Esophagus (tissue), 2 donors: ENCODE measurements around the gene FNTB. TPM values are rescaled to one million over a fixed set of nuclear protein-coding genes. Genes with fewer than 3 reads are reported as not detected.

Source experiments
- H3K27ac ChIP-seq, 2 donors: one replicate each; pipeline ENCODE4 v1.5.1; 2013; ENCODE audit warnings: low read depth in 2 of 2, mild to moderate bottlenecking in 2 of 2, inconsistent platforms in 1 of 2, low read length in 1 of 2, moderate library complexity in 1 of 2
- H3K27me3 ChIP-seq, 2 donors: one replicate each; pipeline ENCODE4 v1.6.1; 2013; ENCODE audit warnings: low read length in 2 of 2, control low read depth in 1 of 2, mild to moderate bottlenecking in 1 of 2; ENCODE audit not compliant: insufficient read depth in 2 of 2, control insufficient read depth in 1 of 2
- H3K36me3 ChIP-seq, 2 donors: one replicate each; pipeline ENCODE4 v1.6.1; 2013; ENCODE audit warnings: low read length in 1 of 2; ENCODE audit not compliant: control insufficient read depth in 2 of 2, insufficient read depth in 2 of 2
- H3K4me1 ChIP-seq, 2 donors: one replicate each; pipeline ENCODE4 v1.6.1; 2013; ENCODE audit warnings: low read length in 1 of 2; ENCODE audit not compliant: control insufficient read depth in 2 of 2, insufficient read depth in 2 of 2
- H3K4me3 ChIP-seq, 2 donors: one replicate each; pipeline ENCODE4 v1.5.1; 2013; ENCODE audit warnings: low read length in 2 of 2, mild to moderate bottlenecking in 2 of 2, low read depth in 1 of 2, moderate library complexity in 1 of 2
- H3K9me3 ChIP-seq, 2 donors: one replicate each; pipeline ENCODE4 v1.6.1; 2013; ENCODE audit warnings: mild to moderate bottlenecking in 2 of 2, low read depth in 1 of 2, low read length in 1 of 2, moderate library complexity in 1 of 2; ENCODE audit not compliant: control insufficient read depth in 2 of 2, insufficient read depth in 1 of 2
- WGBS, 2 donors: extraction: QIAGEN DNeasy Blood & Tissue Kit; methylation state at CpG; one replicate each; pipeline ENCODE4 v1.1.7; 2013; 5-methylcytosine and 5-hydroxymethylcytosine counted together
- polyA plus RNA-seq, 2 donors: library from polyadenylated mRNA; stranded (reverse); fragments of 200-250 nt; gene quantifications; one replicate each; pipeline ENCODE4 v1.2.3, GENCODE V29; 2013
- donor health status: healthy with polysubstance abuse.
- donor health status: Bipolar disorder and iron deficiency.

FNTB gene
- polyA plus RNA-seq, 2 donors: 13.3 to 14.6 TPM

GRCh38 chr14:64973026-64973442 is 13.7 kb upstream of the FNTB start:
- Histone ChIP-seq H3K9me3 (no peaks in the 10 kb centered on the region), H3K4me1 (peaks cover 4 to 5% of the 10 kb centered on the region in 2 donors), H3K36me3 (no peaks in the 10 kb centered on the region), H3K27me3 (no peaks in the 10 kb centered on the region), H3K4me3 (no peak overlapping the region), H3K27ac (no peak overlapping the region)
- WGBS, 2 donors: 61 to 63% methylated on average over 8 of the region's 8 CpGs

GRCh38 chr14:64973826-64974225 is 12.9 kb upstream of the FNTB start:
- Histone ChIP-seq H3K4me1 (peaks cover 4 to 5% of the 10 kb centered on the region in 2 donors), H3K4me3 (no peak overlapping the region), H3K27me3 (no peaks in the 10 kb centered on the region), H3K27ac (no peak overlapping the region), H3K36me3 (no peaks in the 10 kb centered on the region), H3K9me3 (no peaks in the 10 kb centered on the region)
- 92 to 97% methylated on average over 9 of the region's 9 CpGs for WGBS, 2 donors

- H3K4me1 ChIP-seq: peaks cover 4 to 5% of the 10 kb centered on the region in 2 donors
- H3K4me3 ChIP-seq: no peak overlapping the region
- H3K27ac ChIP-seq: no peak overlapping the region
- WGBS, 2 donors: 79 to 80% methylated on average over 8 of the region's 8 CpGs
- no peaks in the 10 kb centered on the region for H3K36me3 ChIP-seq
- H3K9me3 ChIP-seq: no peaks in the 10 kb centered on the region
- H3K27me3 ChIP-seq: no peaks in the 10 kb centered on the region
Measured at GRCh38 chr14:64974563-64974962, 12.1 kb upstream of the FNTB start.

- WGBS, 2 donors: 86 to 92% methylated on average over 4 to 5 of the region's 5 CpGs
- Histone ChIP-seq H3K36me3 (no peaks in the 10 kb centered on the region), H3K9me3 (no peaks in the 10 kb centered on the region), H3K4me1 (peaks cover 0 to 2% of the 10 kb centered on the region in 2 donors), H3K4me3 (no peak overlapping the region), H3K27me3 (no peaks in the 10 kb centered on the region), H3K27ac (no peak overlapping the region)
Measured at GRCh38 chr14:64979336-64980074, 7.2 kb upstream of the FNTB start.

GRCh38 chr14:64983439-64984310 is 3.0 kb upstream of the FNTB start:
- Histone ChIP-seq H3K27ac (no peak overlapping the region), H3K9me3 (no peaks in the 10 kb centered on the region), H3K4me3 (no peak overlapping the region), H3K4me1 (peaks cover 0 to 5% of the 10 kb centered on the region in 2 donors), H3K36me3 (no peaks in the 10 kb centered on the region), H3K27me3 (no peaks in the 10 kb centered on the region)
- WGBS, 2 donors: 7 to 9% methylated on average over 15 of the region's 15 CpGs

- 0 to 1% methylated on average over 8 of the region's 8 CpGs for WGBS, 2 donors
- Histone ChIP-seq H3K27me3 (no peaks in the 10 kb centered on the region), H3K4me3 (peak overlapping the region; percentile 76 to 89), H3K4me1 (peaks cover 2 to 6% of the 10 kb centered on the region in 2 donors), H3K27ac (peak overlapping the region; percentile 94 to 95), H3K36me3 (no peaks in the 10 kb centered on the region), H3K9me3 (no peaks in the 10 kb centered on the region)
Measured at GRCh38 chr14:64987438-64987767, 708 bp downstream of the FNTB start.

- H3K27ac ChIP-seq: peak overlapping the region in 1 of 2 donors; percentile 3
- no peak overlapping the region for H3K4me3 ChIP-seq
- H3K27me3 ChIP-seq: no peaks in the 10 kb centered on the region
- H3K9me3 ChIP-seq: no peaks in the 10 kb centered on the region
- no peaks in the 10 kb centered on the region for H3K36me3 ChIP-seq
- WGBS, 2 donors: 72 to 75% methylated on average over 3 of the region's 3 CpGs
- peaks cover 2 to 5% of the 10 kb centered on the region in 2 donors for H3K4me1 ChIP-seq
Measured at GRCh38 chr14:64990296-64990695, 3.6 kb downstream of the FNTB start.

- WGBS, 2 donors: 81 to 96% methylated on average over 4 of the region's 4 CpGs
- no peaks in the 10 kb centered on the region for H3K36me3 ChIP-seq
- H3K4me3 ChIP-seq: no peak overlapping the region
- no peaks in the 10 kb centered on the region for H3K9me3 ChIP-seq
- H3K27ac ChIP-seq: no peak overlapping the region
- H3K4me1 ChIP-seq: peaks cover 2 to 5% of the 10 kb centered on the region in 2 donors
- no peaks in the 10 kb centered on the region for H3K27me3 ChIP-seq
Measured at GRCh38 chr14:64990939-64991338, 4.2 kb downstream of the FNTB start.

GRCh38 chr14:64992328-64992885 is 5.7 kb downstream of the FNTB start:
- H3K27ac ChIP-seq: no peak overlapping the region
- no peaks in the 10 kb centered on the region for H3K9me3 ChIP-seq
- no peaks in the 10 kb centered on the region for H3K36me3 ChIP-seq
- H3K27me3 ChIP-seq: no peaks in the 10 kb centered on the region
- 79 to 82% methylated on average over 5 of the region's 5 CpGs for WGBS, 2 donors
- H3K4me1 ChIP-seq: peaks cover 2 to 5% of the 10 kb centered on the region in 2 donors
- H3K4me3 ChIP-seq: no peak overlapping the region
